MM.1S (cell line): Measurements from ENCODE around the gene RPTOR.
A peak's percentile ranks its signal among the peaks of the same experiment; 100 is the strongest.

Source experiments
- DNase-seq: peaks from one replicate; pipeline ENCODE4 v3.0.0-alpha.2; 2015
- H2AFZ ChIP-seq: fragments of 300-600 bp; sonication (generic); 2 replicates; pipeline ENCODE4 v1.6.0; 2016; ENCODE audit warnings: antibody characterized with exemption, low read length
- H3F3A ChIP-seq: fragments of 300-600 bp; sonication (generic); 2 replicates; pipeline ENCODE4 v1.6.1; 2016; ENCODE audit warnings: mild to moderate bottlenecking, antibody characterized with exemption, low read length, moderate library complexity, mixed read lengths; ENCODE audit not compliant: insufficient read depth
- H3K27ac ChIP-seq: fragments of 300-600 bp; sonication (generic); 2 replicates; pipeline ENCODE4 v1.5.1; 2016; ENCODE audit warnings: mild to moderate bottlenecking, low read length
- H3K27me3 ChIP-seq: fragments of 300-600 bp; sonication (generic); replicated peaks from 2 replicates; pipeline ENCODE4 v1.6.0; 2016; ENCODE audit warnings: low read length; ENCODE audit not compliant: insufficient read depth
- H3K36me3 ChIP-seq: fragments of 300-600 bp; sonication (generic); replicated peaks from 2 replicates; pipeline ENCODE4 v1.6.1; 2016; ENCODE audit warnings: mild to moderate bottlenecking, low read length, mixed read lengths; ENCODE audit not compliant: insufficient read depth
- H3K4me1 ChIP-seq: fragments of 300-600 bp; sonication (generic); 2 replicates; pipeline ENCODE4 v1.6.1; 2016; ENCODE audit warnings: low read length, mixed read lengths
- H3K4me2 ChIP-seq: fragments of 300-600 bp; sonication (generic); 2 replicates; pipeline ENCODE4 v1.6.0; 2016; ENCODE audit warnings: low read depth, low read length
- H3K4me3 ChIP-seq: fragments of 300-600 bp; sonication (generic); 2 replicates; pipeline ENCODE4 v1.5.1; 2016; ENCODE audit warnings: low read length, mixed read lengths
- H3K79me2 ChIP-seq: fragments of 300-600 bp; sonication (generic); 2 replicates; pipeline ENCODE4 v1.6.1; 2016; ENCODE audit warnings: mixed run types, low read length, mixed read lengths
- H3K9ac ChIP-seq: fragments of 300-600 bp; sonication (generic); 2 replicates; pipeline ENCODE4 v1.6.1; 2016; ENCODE audit warnings: low read length, mixed read lengths
- H3K9me2 ChIP-seq: fragments of 300-600 bp; sonication (generic); replicated peaks from 2 replicates; pipeline ENCODE4 v1.6.1; 2016; ENCODE audit warnings: mild to moderate bottlenecking, low read length, mixed read lengths; ENCODE audit not compliant: insufficient read depth
- H3K9me3 ChIP-seq: fragments of 300-600 bp; sonication (generic); replicated peaks from 2 replicates; pipeline ENCODE4 v1.6.1; 2016; ENCODE audit warnings: mild to moderate bottlenecking, low read length, mixed read lengths; ENCODE audit not compliant: insufficient read depth
- H4K20me1 ChIP-seq: fragments of 300-600 bp; sonication (generic); 2 replicates; pipeline ENCODE4 v1.6.1; 2016; ENCODE audit warnings: mild to moderate bottlenecking, low read length, moderate library complexity, mixed read lengths; ENCODE audit not compliant: insufficient read depth
- EZH2 ChIP-seq: fragments of 300-600 bp; sonication (generic); optimal IDR thresholded peaks from 2 replicates; pipeline ENCODE3; 2017; ENCODE audit warnings: low read depth, mild to moderate bottlenecking, antibody characterized with exemption, low read length, mixed read lengths
- EZH2phosphoT487 ChIP-seq: fragments of 300-600 bp; sonication (generic); IDR thresholded peaks from 2 replicates; pipeline ENCODE4 v1.6.1; 2018; ENCODE audit warnings: antibody characterized with exemption, low read length
- TF ChIP-seq, protein P1 (sequence below): fragments of 300-600 bp; sonication (generic); IDR thresholded peaks from 2 replicates; pipeline ENCODE4 v1.5.1; 2016; ENCODE audit warnings: antibody characterized with exemption, low read length, mixed read lengths

RPTOR gene

DNA sequence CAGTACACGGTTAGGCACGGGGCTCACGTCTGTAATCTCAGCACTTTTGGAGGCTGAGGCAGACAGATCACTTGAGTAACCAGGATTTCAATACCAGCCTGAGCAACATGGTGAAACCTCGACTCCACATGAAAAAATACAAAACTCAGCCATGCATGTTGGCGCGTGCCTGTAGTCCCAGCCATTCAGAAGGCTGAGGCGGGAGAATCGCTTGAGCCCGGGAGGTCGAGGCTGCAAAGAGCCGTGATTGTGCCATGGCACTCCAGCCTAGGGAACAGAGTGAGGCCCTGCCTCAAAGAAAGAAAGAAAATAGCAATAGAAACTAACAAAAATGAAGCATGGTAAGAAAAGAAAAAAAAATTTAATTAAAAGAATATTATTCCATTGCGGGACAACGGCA lies 319.0 kb downstream of the RPTOR start:
- no peaks in the 10 kb centered on the region for H3K27me3 ChIP-seq
- DNase-seq, result no peak
- H3K4me3 ChIP-seq, result no peak overlapping the region
- no peaks in the 10 kb centered on the region for H3K79me2 ChIP-seq
- H3K9ac ChIP-seq, result no peak overlapping the region
- H3F3A ChIP-seq, result no peaks in the 10 kb centered on the region
- H4K20me1 ChIP-seq, result no peaks in the 10 kb centered on the region
- H3K4me2 ChIP-seq, result no peak overlapping the region
- no peaks in the 10 kb centered on the region for H3K4me1 ChIP-seq
- no peaks in the 10 kb centered on the region for H3K9me3 ChIP-seq
- no peak overlapping the region for H2AFZ ChIP-seq
- H3K27ac ChIP-seq, result no peak overlapping the region
- no peaks in the 10 kb centered on the region for H3K9me2 ChIP-seq
- TF ChIP-seq, protein P1, sequence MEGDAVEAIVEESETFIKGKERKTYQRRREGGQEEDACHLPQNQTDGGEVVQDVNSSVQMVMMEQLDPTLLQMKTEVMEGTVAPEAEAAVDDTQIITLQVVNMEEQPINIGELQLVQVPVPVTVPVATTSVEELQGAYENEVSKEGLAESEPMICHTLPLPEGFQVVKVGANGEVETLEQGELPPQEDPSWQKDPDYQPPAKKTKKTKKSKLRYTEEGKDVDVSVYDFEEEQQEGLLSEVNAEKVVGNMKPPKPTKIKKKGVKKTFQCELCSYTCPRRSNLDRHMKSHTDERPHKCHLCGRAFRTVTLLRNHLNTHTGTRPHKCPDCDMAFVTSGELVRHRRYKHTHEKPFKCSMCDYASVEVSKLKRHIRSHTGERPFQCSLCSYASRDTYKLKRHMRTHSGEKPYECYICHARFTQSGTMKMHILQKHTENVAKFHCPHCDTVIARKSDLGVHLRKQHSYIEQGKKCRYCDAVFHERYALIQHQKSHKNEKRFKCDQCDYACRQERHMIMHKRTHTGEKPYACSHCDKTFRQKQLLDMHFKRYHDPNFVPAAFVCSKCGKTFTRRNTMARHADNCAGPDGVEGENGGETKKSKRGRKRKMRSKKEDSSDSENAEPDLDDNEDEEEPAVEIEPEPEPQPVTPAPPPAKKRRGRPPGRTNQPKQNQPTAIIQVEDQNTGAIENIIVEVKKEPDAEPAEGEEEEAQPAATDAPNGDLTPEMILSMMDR, result no peak
- no peak for TF ChIP-seq EZH2phosphoT487
- no peak for TF ChIP-seq EZH2
- no peaks in the 10 kb centered on the region for H3K36me3 ChIP-seq

DNA sequence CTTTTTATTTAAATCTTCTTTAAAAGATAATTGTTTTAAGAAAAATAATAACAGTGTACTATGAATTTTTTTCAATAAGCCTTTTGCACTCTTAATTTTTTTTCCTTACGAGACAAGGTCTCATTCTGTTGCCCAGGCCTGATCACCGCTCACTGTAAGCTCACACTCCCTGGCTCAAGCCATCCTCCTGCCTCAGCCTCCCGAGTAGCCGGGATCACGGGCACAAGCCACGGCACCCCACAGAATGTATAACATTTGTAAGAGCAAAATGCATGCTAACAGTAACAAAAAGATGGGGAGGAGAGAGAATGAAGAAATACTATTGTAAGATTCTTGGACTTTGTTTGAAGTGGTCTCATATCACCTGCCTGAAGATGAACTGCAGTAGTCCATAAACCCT lies 320.1 kb downstream of the RPTOR start:
- H3K27ac ChIP-seq, result no peak overlapping the region
- H3K4me3 ChIP-seq, result no peak overlapping the region
- no peaks in the 10 kb centered on the region for H3K9me2 ChIP-seq
- no peak overlapping the region for H3K4me2 ChIP-seq
- no peak overlapping the region for H2AFZ ChIP-seq
- no peak for TF ChIP-seq EZH2
- TF ChIP-seq EZH2phosphoT487, result no peak
- TF ChIP-seq, protein P1, result no peak
- no peaks in the 10 kb centered on the region for H3F3A ChIP-seq
- no peak for DNase-seq
- H3K27me3 ChIP-seq, result no peaks in the 10 kb centered on the region
- no peaks in the 10 kb centered on the region for H4K20me1 ChIP-seq
- H3K9ac ChIP-seq, result no peak overlapping the region
- H3K79me2 ChIP-seq, result no peaks in the 10 kb centered on the region
- H3K36me3 ChIP-seq, result no peaks in the 10 kb centered on the region
- no peaks in the 10 kb centered on the region for H3K9me3 ChIP-seq
- H3K4me1 ChIP-seq, result no peaks in the 10 kb centered on the region

DNA sequence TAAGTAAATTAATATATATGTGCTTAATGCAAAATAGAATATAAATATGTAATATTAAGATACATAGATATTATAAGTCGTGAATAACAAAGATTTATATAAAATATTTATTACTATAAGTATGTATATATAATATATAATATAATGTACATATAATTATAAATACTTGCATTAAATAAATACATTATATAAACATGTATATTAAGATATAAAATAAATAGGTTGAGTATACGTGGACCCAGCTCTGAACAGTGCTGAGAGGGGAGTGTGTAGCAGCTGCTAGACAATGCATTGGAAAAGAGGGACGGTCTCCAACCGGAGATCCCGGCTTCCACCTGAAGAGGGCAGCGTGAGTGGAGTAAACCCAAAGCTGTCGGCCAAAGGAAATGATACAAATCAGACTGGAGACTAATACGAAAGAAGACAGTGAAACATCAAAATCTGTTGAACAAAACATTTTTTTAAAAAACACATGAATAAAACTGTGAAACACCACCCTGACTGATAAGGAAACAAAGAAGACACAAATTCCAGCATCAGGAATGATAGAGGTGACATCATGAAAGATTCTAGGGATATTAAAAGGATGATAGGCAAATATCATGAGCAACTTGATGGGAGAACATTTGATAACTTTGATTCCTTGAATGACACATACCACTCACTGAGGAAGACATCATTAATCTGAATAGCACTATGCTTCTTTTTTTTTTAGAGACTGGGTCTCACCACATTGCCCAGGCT lies 321.6 kb downstream of the RPTOR start:
- H3K79me2 ChIP-seq, result no peaks in the 10 kb centered on the region
- H3K36me3 ChIP-seq, result no peaks in the 10 kb centered on the region
- peaks cover 4% of the 10 kb centered on the region for H3K4me1 ChIP-seq
- peak; percentile 54 for DNase-seq
- no peaks in the 10 kb centered on the region for H4K20me1 ChIP-seq
- no peak for TF ChIP-seq EZH2
- TF ChIP-seq EZH2phosphoT487, result no peak
- TF ChIP-seq, protein P1, result peak; percentile 62
- H3K27ac ChIP-seq, result no peak overlapping the region
- no peaks in the 10 kb centered on the region for H3K9me3 ChIP-seq
- H3K9ac ChIP-seq, result no peak overlapping the region
- no peaks in the 10 kb centered on the region for H3K27me3 ChIP-seq
- H3K9me2 ChIP-seq, result no peaks in the 10 kb centered on the region
- no peak overlapping the region for H2AFZ ChIP-seq
- H3K4me2 ChIP-seq, result 0 out of 2 replicates have a peak overlapping the region, but pooled peaks have one; percentile 4
- H3K4me3 ChIP-seq, result no peak overlapping the region
- no peaks in the 10 kb centered on the region for H3F3A ChIP-seq
